GM12891 (cell line): ENCODE results near the gene SNCG.
"Not testable (repeated sequence)": the region's sequence is repeated elsewhere in the genome, so short reads cannot be mapped to it uniquely, and the experiment has no call there.

Source experiments
- DNase-seq: peaks from one replicate; pipeline ENCODE4 v3.0.0; 2011; ENCODE audit warnings: low spot score; ENCODE audit not compliant: insufficient read length
- FAIRE-seq: peaks from 2 replicates; lab custom pipeline; 2011; peaks lifted over from hg19 to GRCh38; lab: Jason Lieb, UNC
- PAX5 ChIP-seq: IDR thresholded peaks from 2 replicates; pipeline ENCODE4 v1.6.1; 2011; ENCODE audit warnings: low read length, moderate library complexity, mild to moderate bottlenecking; ENCODE audit not compliant: insufficient read depth, severe bottlenecking
- POLR2A ChIP-seq: IDR thresholded peaks from 2 replicates; pipeline ENCODE4 v1.6.1; 2011; ENCODE audit warnings: low read depth, low read length, control low read depth
- POLR2AphosphoS5 ChIP-seq: IDR thresholded peaks from 2 replicates; pipeline ENCODE4 v1.6.1; 2011; ENCODE audit warnings: low read depth, low read length, control low read depth
- POU2F2 ChIP-seq: IDR thresholded peaks from 2 replicates; pipeline ENCODE4 v1.6.1; 2011; ENCODE audit warnings: low read depth, mild to moderate bottlenecking, control low read depth, low read length, moderate library complexity
- SPI1 ChIP-seq: IDR thresholded peaks from 2 replicates; pipeline ENCODE4 v1.6.1; 2011; ENCODE audit warnings: low read depth, low read length, control low read depth
- TAF1 ChIP-seq: IDR thresholded peaks from 2 replicates; pipeline ENCODE4 v1.6.1; 2011; ENCODE audit warnings: low read depth, low read length, control low read depth

SNCG gene

DNA sequence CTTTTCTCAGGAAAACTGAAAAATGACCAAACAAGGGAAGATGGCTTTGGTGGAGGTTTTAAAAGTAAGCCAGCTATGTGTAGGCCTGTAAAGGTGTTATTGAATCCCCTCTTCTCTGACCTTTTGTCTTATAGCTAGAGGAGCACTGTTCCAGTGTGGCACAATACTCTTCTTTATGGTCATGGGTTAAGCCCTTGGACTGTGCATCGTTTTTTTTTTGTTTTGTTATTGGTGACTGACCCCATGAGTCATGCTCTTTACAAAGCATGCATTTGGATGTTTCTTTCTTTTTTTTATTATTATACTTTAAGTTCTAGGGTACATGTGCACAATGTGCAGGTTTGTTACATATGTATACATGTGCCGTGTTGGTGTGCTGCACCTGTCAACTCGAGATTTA is 42.1 kb downstream of the SNCG start:
- TF ChIP-seq POU2F2 = no peak
- TF ChIP-seq POLR2AphosphoS5 = no peak
- no peak for TF ChIP-seq TAF1
- TF ChIP-seq SPI1 = no peak
- TF ChIP-seq PAX5 = no peak
- TF ChIP-seq POLR2A = no peak
- no peak for FAIRE-seq
- DNase-seq = no peak

DNA sequence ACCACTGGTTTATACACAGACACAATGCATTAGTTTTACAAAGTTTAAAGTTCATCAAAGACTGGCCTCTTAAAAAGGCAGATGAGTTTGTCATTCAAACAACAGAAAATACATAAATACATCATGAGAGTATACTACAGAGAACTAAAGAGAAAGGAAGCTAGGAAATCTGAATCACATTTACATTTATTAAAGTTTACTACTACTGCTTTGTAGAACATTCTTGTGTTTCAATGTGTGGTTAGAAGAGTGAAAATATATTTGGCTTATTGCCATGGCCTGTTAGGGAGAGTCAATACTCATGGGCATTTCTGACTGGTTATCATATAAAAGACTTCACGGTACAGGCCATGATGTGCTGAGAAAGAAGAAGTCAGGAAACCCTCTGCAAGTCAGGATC is 48.7 kb downstream of the SNCG start:
- not testable (repeated sequence) for FAIRE-seq, DNase-seq

DNA sequence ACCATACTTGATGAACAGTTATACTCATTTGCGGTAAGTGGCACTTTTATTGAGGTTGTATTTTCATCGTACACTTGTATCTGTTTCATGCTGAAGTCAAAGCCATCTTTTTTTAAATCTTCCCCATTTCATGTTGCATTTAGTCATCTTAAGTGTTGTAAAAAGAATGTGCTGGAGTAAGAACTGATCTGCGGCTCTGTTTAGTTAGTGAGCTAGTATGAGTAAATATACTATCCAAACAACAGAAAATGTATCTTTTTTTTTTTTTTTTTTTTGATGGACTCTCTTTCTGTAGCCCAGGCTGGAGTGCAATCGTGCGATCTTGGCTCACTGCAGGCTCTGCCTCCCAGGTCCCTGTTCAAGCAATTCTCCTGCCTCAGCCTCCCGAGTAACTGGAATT is 49.3 kb downstream of the SNCG start:
- FAIRE-seq, DNase-seq: not testable (repeated sequence)

DNA sequence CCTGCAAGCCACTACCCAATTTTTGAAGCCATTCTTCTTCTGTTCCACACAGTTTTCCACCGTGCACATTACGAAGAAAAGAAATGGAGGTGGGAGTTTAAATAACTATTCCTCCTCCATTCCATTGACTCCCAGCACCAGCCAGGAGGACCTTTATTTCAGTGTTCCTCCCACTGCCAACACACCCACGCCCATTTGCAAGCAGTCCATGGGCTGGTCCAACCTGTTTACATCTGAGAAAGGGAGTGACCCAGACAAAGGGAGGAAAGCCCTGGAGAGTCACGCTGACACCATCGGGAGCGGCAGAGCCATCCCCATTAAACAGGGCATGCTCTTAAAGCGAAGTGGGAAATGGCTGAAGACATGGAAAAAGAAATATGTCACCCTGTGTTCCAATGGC is 49.9 kb downstream of the SNCG start:
- not testable (repeated sequence) for DNase-seq, FAIRE-seq

DNA sequence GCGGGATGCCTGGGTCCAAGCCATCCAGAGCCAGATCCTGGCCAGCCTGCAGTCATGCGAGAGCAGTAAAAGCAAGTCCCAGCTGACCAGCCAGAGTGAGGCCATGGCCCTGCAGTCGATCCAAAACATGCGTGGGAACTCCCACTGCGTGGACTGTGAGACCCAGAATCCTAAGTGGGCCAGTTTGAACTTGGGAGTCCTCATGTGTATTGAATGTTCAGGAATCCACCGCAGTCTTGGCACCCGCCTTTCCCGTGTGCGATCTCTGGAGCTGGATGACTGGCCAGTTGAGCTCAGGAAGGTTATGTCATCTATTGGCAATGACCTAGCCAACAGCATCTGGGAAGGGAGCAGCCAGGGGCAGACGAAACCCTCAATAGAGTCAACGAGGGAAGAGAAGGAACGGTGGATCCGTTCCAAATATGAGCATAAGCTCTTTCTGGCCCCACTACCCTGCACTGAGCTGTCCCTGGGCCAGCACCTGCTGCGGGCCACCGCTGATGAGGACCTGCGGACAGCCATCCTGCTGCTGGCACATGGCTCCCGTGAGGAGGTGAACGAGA is 50.8 kb downstream of the SNCG start:
- DNase-seq, FAIRE-seq: not testable (repeated sequence)
